Astrocyte (in vitro differentiated cells and primary cell): ENCODE results near the gene SLC6A1.

Experiments used
- EZH2 ChIP-seq: IDR thresholded peaks from 2 replicates; pipeline ENCODE4 v1.6.1; 2012; ENCODE audit warnings: mild to moderate bottlenecking, low read length, inconsistent platforms; ENCODE audit not compliant: insufficient read depth
- TF ChIP-seq, protein P1 (sequence below): IDR thresholded peaks from 2 replicates; pipeline ENCODE4 v1.5.1; 2011; ENCODE audit warnings: low read depth, mild to moderate bottlenecking, inconsistent platforms, low read length, moderate library complexity; ENCODE audit not compliant: insufficient read depth

DNA sequence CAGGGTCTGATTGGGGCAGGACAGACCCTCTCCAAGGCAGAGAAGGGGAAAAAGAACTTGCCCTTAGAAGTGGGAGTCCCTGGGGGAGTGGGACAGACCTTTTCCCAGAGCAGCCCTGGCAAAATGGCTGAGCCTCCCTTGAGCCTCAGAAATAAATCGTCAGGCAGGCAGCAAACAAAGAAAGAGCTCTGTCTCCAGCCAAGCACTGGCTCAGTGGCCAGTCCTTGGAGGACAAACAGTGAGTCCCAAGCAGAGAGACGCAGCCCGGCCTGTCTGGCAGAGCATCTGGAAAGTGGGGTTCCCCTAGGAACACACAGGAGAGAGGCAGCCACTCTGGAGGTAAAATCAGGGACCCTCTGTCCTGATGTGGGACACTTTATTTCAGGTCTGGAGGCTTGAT is 1.8 kb downstream of the SLC6A1 start:
- TF ChIP-seq, protein P1, sequence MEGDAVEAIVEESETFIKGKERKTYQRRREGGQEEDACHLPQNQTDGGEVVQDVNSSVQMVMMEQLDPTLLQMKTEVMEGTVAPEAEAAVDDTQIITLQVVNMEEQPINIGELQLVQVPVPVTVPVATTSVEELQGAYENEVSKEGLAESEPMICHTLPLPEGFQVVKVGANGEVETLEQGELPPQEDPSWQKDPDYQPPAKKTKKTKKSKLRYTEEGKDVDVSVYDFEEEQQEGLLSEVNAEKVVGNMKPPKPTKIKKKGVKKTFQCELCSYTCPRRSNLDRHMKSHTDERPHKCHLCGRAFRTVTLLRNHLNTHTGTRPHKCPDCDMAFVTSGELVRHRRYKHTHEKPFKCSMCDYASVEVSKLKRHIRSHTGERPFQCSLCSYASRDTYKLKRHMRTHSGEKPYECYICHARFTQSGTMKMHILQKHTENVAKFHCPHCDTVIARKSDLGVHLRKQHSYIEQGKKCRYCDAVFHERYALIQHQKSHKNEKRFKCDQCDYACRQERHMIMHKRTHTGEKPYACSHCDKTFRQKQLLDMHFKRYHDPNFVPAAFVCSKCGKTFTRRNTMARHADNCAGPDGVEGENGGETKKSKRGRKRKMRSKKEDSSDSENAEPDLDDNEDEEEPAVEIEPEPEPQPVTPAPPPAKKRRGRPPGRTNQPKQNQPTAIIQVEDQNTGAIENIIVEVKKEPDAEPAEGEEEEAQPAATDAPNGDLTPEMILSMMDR = no peak
- no peak for TF ChIP-seq EZH2
